GM18517 (cell line): Measurements from ENCODE around the gene MTX2.
A peak's percentile ranks its signal among the peaks of the same experiment; 100 is the strongest.
"Not testable (repeated sequence)": the region's sequence is repeated elsewhere in the genome, so short reads cannot be mapped to it uniquely, and the experiment has no call there.

Experiments used
- ATAC-seq: cut with Tn5 transposase; IDR thresholded peaks from one replicate; pipeline ENCODE4 v1.9.1; 2021; ENCODE audit warnings: mild to moderate bottlenecking, moderate library complexity; ENCODE audit not compliant: unreplicated experiment

MTX2 gene

GRCh38 chr2:176285321-176285720 lies 16.1 kb downstream of the MTX2 start:
- no peak for ATAC-seq

- no peak for ATAC-seq
Observed at GRCh38 chr2:176291335-176291734, 22.1 kb downstream of the MTX2 start.

DNA sequence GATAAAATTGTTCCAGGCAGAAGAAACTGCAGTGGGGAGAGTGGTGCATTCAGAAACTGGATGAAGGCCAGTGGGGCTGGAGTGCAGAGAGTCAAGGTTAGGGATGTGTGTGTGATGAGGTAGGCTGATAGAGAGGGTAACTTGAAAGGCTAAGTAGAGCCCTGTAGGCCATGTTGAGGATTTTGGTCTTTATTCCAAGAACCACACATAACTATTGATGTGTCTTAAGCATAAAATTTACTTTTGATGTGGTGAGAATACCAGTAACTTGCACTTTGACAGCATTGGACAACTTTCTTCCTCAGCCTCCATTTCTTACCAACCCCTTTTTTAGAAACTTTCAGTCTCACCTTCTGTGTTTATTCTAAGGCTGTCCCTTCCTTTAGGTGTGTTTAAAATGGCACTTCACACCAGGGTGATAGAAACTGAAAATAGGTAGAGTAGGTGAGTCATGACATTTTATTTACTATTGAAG lies 22.6 kb downstream of the MTX2 start:
- peak; percentile 92 for ATAC-seq

- ATAC-seq = no peak
Observed at GRCh38 chr2:176292608-176293007, 23.4 kb downstream of the MTX2 start.

GRCh38 chr2:176293334-176293733 lies 24.1 kb downstream of the MTX2 start:
- no peak for ATAC-seq

GRCh38 chr2:176297067-176297466 lies 27.8 kb downstream of the MTX2 start:
- ATAC-seq = no peak

GRCh38 chr2:176297737-176298136 lies 28.5 kb downstream of the MTX2 start:
- ATAC-seq = no peak

DNA sequence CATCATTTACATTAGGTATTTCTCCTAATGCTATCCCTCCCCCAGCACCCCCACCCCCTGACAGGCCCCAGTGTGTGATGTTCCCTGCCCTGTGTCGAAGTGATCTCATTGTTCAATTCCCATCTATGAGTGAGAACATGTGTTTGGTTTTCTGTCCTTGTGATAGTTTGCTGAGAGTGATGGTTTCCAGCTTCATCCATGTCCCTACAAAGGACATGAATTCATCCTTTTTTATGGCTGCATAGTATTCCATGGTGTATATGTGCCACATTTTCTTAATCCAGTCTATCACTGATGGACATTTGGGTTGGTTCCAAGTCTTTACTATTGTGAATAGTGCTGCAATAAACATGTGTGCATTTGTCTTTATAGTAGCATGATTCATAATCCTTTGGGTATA lies 36.8 kb downstream of the MTX2 start:
- not testable (repeated sequence) for ATAC-seq

- ATAC-seq = no peak
Observed at GRCh38 chr2:176317199-176317598, 48.0 kb downstream of the MTX2 start.

GRCh38 chr2:176317623-176318065 lies 48.4 kb downstream of the MTX2 start:
- no peak for ATAC-seq

GRCh38 chr2:176321916-176322315 lies 52.7 kb downstream of the MTX2 start:
- no peak for ATAC-seq

GRCh38 chr2:176324862-176325261 lies 55.6 kb downstream of the MTX2 start:
- ATAC-seq = no peak

DNA sequence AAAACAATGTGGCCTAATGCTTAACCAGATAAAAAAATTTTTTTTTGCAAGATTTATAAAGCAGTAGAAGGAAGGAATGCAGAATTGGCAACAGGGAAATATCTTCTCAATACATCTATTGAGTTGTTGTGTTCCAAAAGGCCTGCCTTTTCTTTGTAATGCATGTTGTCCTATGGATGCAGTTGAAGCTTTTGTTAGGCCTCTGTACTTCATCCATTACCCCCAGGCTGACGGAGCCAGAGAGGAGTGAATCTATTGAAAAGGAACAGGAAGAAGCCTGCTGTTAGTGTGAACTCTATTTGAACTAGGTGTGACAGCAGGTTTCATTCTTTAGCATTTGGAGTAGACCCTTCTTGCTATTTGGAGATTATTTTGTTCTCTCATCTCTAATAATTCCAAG lies 56.5 kb downstream of the MTX2 start:
- ATAC-seq = no peak

- peak; percentile 56 for ATAC-seq
Observed at GRCh38 chr2:176328149-176328548, 58.9 kb downstream of the MTX2 start.

- no peak for ATAC-seq
Observed at GRCh38 chr2:176330612-176331011, 61.4 kb downstream of the MTX2 start.

DNA sequence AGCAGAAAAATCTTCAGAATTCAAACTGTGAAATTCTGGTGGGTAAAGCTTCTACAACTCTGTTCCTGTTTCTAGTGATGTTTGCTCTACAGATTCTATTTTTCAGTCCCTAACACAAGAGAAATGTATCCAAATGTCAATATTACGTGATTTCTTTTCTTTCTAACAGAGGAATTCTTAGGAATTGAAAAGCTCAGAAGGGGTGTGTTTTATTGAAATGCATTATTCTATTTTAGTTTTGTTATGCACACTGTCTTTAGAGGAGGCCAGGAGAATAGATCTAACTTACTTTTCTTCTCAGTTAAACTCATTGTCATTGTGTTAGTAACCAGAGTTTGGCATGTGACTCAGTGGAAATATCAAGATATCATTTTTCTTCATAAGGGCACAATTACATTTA lies 62.4 kb downstream of the MTX2 start:
- no peak for ATAC-seq

DNA sequence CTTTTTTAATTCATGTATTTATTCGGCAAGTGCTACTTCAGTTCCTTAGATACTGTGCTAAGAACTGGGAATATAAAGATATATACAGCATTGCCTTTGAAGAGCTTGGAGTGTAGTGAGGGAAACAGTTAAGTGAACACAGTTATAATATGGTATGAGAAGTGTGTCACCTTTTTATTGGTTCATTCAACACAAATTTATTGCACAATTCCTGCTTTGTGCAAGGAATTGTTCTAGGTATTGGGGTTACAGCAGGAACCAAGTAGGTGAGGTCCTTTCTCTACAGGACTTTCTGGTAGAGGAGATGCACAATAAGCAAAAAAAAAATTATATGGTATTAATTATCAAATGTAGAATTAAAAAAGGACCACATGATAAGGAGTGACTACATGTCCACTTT lies 65.5 kb downstream of the MTX2 start:
- no peak for ATAC-seq

- no peak for ATAC-seq
Observed at GRCh38 chr2:176338395-176338794, 69.2 kb downstream of the MTX2 start.

- ATAC-seq = no peak
Observed at GRCh38 chr2:176339208-176339607, 70.0 kb downstream of the MTX2 start.

DNA sequence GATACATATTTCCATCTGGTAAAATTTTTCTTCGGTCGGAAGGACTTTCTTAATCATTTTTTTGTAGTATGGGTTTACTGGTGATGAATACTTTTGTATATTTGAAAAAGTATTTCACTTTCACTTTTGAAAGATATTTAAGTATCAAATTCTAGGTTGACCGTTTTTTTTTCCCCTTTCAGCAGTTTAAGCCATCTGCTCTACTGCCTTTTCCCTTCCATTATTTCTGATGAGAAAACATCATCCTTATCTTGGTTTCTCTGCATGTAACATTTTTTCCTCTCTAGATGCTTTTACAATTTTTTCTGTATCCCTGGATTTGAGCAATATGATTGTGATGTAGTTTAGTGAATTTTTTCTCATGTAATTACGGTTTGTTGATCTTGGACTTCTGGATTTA lies 87.0 kb downstream of the MTX2 start:
- no peak for ATAC-seq

DNA sequence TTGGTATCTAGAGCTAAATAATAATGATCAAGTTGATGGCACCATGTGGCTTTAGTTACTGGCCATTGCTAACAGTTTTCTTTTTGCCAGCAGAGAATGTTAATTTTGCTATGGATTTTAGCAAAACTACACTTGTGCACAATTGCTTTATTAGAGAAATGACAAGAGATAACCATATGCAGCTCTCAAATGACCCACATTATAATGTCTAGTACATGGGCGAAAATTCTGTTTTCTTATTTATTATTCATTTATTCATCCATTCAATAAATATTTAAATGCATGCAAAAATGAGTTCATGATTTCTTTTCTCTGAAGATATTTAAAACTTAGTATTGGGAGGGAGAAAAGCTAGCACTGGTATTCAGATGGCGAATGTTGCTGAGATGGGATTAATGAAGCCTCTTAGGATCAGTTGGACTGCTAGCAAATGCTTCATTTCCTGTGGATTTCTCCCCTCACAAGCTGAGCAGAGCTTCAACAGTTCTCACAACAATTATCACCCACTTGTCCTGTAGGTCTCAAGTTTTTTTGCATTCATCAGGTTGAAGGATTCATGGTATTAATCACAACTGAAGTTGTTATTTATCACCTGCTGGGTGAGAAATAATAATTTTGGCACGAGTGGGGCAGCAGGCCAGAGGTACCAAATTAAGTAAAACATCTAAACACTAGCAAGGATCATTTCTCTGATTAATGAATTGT lies 95.2 kb downstream of the MTX2 start:
- ATAC-seq = no peak

DNA sequence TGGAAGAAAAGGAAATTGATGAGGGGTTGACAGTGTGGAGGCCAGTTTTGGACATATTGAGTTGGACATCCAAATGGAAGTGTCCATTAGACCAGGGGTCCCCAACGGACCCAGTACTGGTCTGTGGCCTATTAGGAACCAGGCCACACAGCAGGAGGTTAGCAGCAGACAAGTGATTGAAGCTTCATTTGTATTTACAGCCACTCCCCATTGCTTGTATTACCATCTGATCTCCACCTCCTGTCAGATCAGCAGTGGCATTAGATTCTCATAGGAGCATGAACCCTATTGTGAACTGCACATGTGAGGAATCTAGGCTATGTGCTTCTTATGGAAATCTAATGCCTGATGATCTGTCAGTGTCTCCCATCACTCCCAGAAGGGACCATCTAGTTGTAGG lies 99.1 kb downstream of the MTX2 start:
- no peak for ATAC-seq
